Measurements from ENCODE around the gene SH2D3A.
"Not testable (repeated sequence)": the region's sequence is repeated elsewhere in the genome, so short reads cannot be mapped to it uniquely, and the experiment has no call there.

Gene SH2D3A

GRCh38 chr19:6773323-6773931 is 6.2 kb upstream of the SH2D3A start:
- Histone ChIP-seq H3K36me3 (ENCODE audit: insufficient read depth) (no peaks in the 10 kb centered on the region), H3K4me1 (ENCODE audit: low read depth, poor library complexity, severe bottlenecking) (peaks cover 33% of the 10 kb centered on the region), H3K4me3 (IDR thresholded peaks at IDR 0.05; ENCODE audit: insufficient read depth, low read depth, low read length) (no peak overlapping the region), H2AFZ (ENCODE audit: low read depth) (peak overlapping the region; percentile 35; the same call in 1 of the 2 replicates), H3K4me2 (peak overlapping the region; percentile 51), H3K9ac (peak overlapping the region; percentile 49; the same call in 1 of the 2 replicates), H4K20me1 (ENCODE audit: insufficient read depth) (no peaks in the 10 kb centered on the region), H3K27ac (0 out of 2 replicates have a peak overlapping the region, but pooled peaks have one; percentile 6), H3K79me2 (ENCODE audit: insufficient read depth, low read depth) (peaks cover 48% of the 10 kb centered on the region; the same call in 1 of the 2 replicates), H3K27me3 (ENCODE audit: insufficient read depth, low read depth) (no peaks in the 10 kb centered on the region)
- no peak for TF ChIP-seq CTCF (conservative IDR thresholded peaks at IDR 0.05; ENCODE audit: low read depth, low read length)

- H3K4me1 ChIP-seq (ENCODE audit: low read depth, poor library complexity, severe bottlenecking): peaks cover 31% of the 10 kb centered on the region
- peaks cover 47% of the 10 kb centered on the region; the same call in 1 of the 2 replicates for H3K79me2 ChIP-seq (ENCODE audit: insufficient read depth, low read depth)
- H3K27me3 ChIP-seq (ENCODE audit: insufficient read depth, low read depth): no peaks in the 10 kb centered on the region
- TF ChIP-seq CTCF (conservative IDR thresholded peaks at IDR 0.05; ENCODE audit: low read depth, low read length): no peak
- no peaks in the 10 kb centered on the region for H3K36me3 ChIP-seq (ENCODE audit: insufficient read depth)
- peak overlapping the region; percentile 49; the same call in 1 of the 2 replicates for H3K9ac ChIP-seq
- no peaks in the 10 kb centered on the region for H4K20me1 ChIP-seq (ENCODE audit: insufficient read depth)
- peak overlapping the region; percentile 51 for H3K4me2 ChIP-seq
- H2AFZ ChIP-seq (ENCODE audit: low read depth): peak overlapping the region; percentile 35; the same call in 1 of the 2 replicates
- H3K4me3 ChIP-seq (IDR thresholded peaks at IDR 0.05; ENCODE audit: insufficient read depth, low read depth, low read length): no peak overlapping the region
- 0 out of 2 replicates have a peak overlapping the region, but pooled peaks have one; percentile 6 for H3K27ac ChIP-seq
Observed at GRCh38 chr19:6772866-6773322, 5.7 kb upstream of the SH2D3A start.

- no peaks in the 10 kb centered on the region for H3K27me3 ChIP-seq (ENCODE audit: insufficient read depth, low read depth)
- no peaks in the 10 kb centered on the region for H3K36me3 ChIP-seq (ENCODE audit: insufficient read depth)
- no peak within 1 kb of the TSS for H3K4me3 ChIP-seq (IDR thresholded peaks at IDR 0.05; ENCODE audit: insufficient read depth, low read depth, low read length)
- peak within 1 kb of the TSS; percentile 35; the same call in 1 of the 2 replicates for H2AFZ ChIP-seq (ENCODE audit: low read depth)
- H3K9ac ChIP-seq: peak within 1 kb of the TSS; percentile 49; the same call in 1 of the 2 replicates
- peaks cover 40% of the 10 kb centered on the region; the same call in 1 of the 2 replicates for H3K79me2 ChIP-seq (ENCODE audit: insufficient read depth, low read depth)
- peaks cover 25% of the 10 kb centered on the region for H3K4me1 ChIP-seq (ENCODE audit: low read depth, poor library complexity, severe bottlenecking)
- H3K27ac ChIP-seq: 0 out of 2 replicates have a peak within 1 kb of the TSS, but pooled peaks have one; percentile 6
- no peaks in the 10 kb centered on the region for H4K20me1 ChIP-seq (ENCODE audit: insufficient read depth)
- peak within 1 kb of the TSS; percentile 51 for H3K4me2 ChIP-seq
- TF ChIP-seq CTCF (conservative IDR thresholded peaks at IDR 0.05; ENCODE audit: low read depth, low read length): peak; percentile 36; the same call in 1 of the 2 replicates
Observed at GRCh38 chr19:6772028-6772865, 5.0 kb upstream of the SH2D3A start, which contains the start of gene VAV1. Gene VAV1 (plus strand): TSS chr19:6772708. CDS start chr19:6772808, 100 bp downstream.

- H3K4me3 ChIP-seq (IDR thresholded peaks at IDR 0.05; ENCODE audit: insufficient read depth, low read depth, low read length): not testable (repeated sequence)
Observed at GRCh38 chr19:6771648-6772027, 4.4 kb upstream of the SH2D3A start.

More at GRCh38 chr19:6771648-6772027, 4.4 kb upstream of the SH2D3A start:
- H4K20me1 ChIP-seq (ENCODE audit: insufficient read depth); H3K36me3 ChIP-seq (ENCODE audit: insufficient read depth); H2AFZ ChIP-seq (ENCODE audit: low read depth); H3K27me3 ChIP-seq (ENCODE audit: insufficient read depth, low read depth); H3K9ac ChIP-seq; H3K27ac ChIP-seq: not testable (repeated sequence)
- H3K4me2 ChIP-seq: peak overlapping the region; percentile 27; the same call in 1 of the 2 replicates
- peaks cover 22% of the 10 kb centered on the region for H3K4me1 ChIP-seq (ENCODE audit: low read depth, poor library complexity, severe bottlenecking)
- peaks cover 34% of the 10 kb centered on the region; the same call in 1 of the 2 replicates for H3K79me2 ChIP-seq (ENCODE audit: insufficient read depth, low read depth)
